CD8-positive, alpha-beta memory T cell (primary cell): Measurements from ENCODE around the gene KIAA1671. TPM values are rescaled to one million over a fixed set of nuclear protein-coding genes. Genes with fewer than 3 reads are reported as not detected.

Source experiments
- CTCF ChIA-PET: fragments of 350-600 bp; sonication (Branson Sonifier 250); formaldehyde crosslinking; loops from one replicate; lab custom pipeline; 2021; ENCODE audit warnings: antibody characterized with exemption; lab: Charles Lee
- POLR2A ChIA-PET: fragments of 350-600 bp; sonication (Branson Sonifier 250); formaldehyde crosslinking; loops from one replicate; lab custom pipeline; 2021; ENCODE audit warnings: antibody characterized with exemption; lab: Charles Lee
- DNase-seq, 5 donors: peaks; one replicate each; pipeline versions ENCODE4 v3.0.0 to v3.0.0-alpha.2; 2020 to 2022; ENCODE audit warnings: mixed read lengths in 1 of 5
- H3K27ac ChIP-seq: one replicate; pipeline ENCODE4 v1.7.0; 2013; ENCODE audit warnings: low read depth, mild to moderate bottlenecking, low read length, moderate library complexity
- H3K27me3 ChIP-seq: 2 replicates; pipeline ENCODE4 v1.7.0; 2013; ENCODE audit warnings: low read length, mild to moderate bottlenecking; ENCODE audit not compliant: insufficient read depth, poor library complexity, severe bottlenecking
- H3K36me3 ChIP-seq: 2 replicates; pipeline ENCODE4 v1.7.0; 2013; ENCODE audit warnings: mild to moderate bottlenecking, low read length, moderate library complexity; ENCODE audit not compliant: insufficient read depth
- H3K4me1 ChIP-seq: 2 replicates; pipeline ENCODE4 v1.7.0; 2013; ENCODE audit warnings: mild to moderate bottlenecking, low read length, moderate library complexity; ENCODE audit not compliant: insufficient read depth
- H3K4me3 ChIP-seq: 2 replicates; pipeline ENCODE4 v1.7.0; 2013; ENCODE audit warnings: mild to moderate bottlenecking, low read length
- H3K9me3 ChIP-seq: 2 replicates; pipeline ENCODE4 v1.7.0; 2013; ENCODE audit warnings: mild to moderate bottlenecking, low read length
- H3K27ac Mint-ChIP-seq, 8 donors: one replicate each; pipeline ENCODE4 v1.8.0; 2020 to 2021; ENCODE audit warnings: mixed read lengths in 8 of 8, mild to moderate bottlenecking in 6 of 8, inconsistent platforms in 3 of 8, moderate library complexity in 3 of 8
- H3K27me3 Mint-ChIP-seq, 2 donors: one replicate each; pipeline ENCODE4 v1.8.0; 2020 to 2021; ENCODE audit warnings: mixed read lengths in 2 of 2, mild to moderate bottlenecking in 1 of 2, moderate library complexity in 1 of 2
- H3K36me3 Mint-ChIP-seq, 3 donors: one replicate each; pipeline ENCODE4 v1.8.0; 2020 to 2021; ENCODE audit warnings: mixed read lengths in 3 of 3, inconsistent platforms in 1 of 3, mild to moderate bottlenecking in 1 of 3
- H3K4me1 Mint-ChIP-seq, 3 donors: one replicate each; pipeline ENCODE4 v1.8.0; 2020 to 2021; ENCODE audit warnings: mixed read lengths in 3 of 3, inconsistent platforms in 1 of 3, mild to moderate bottlenecking in 1 of 3
- H3K4me3 Mint-ChIP-seq, 7 donors: one replicate each; pipeline ENCODE4 v1.8.0; 2020 to 2021; ENCODE audit warnings: mixed read lengths in 7 of 7, mild to moderate bottlenecking in 6 of 7, moderate library complexity in 4 of 7, inconsistent platforms in 2 of 7
- H3K9me3 Mint-ChIP-seq, 5 donors: one replicate each; pipeline ENCODE4 v1.8.0; 2020 to 2022; ENCODE audit warnings: mixed read lengths in 5 of 5, mild to moderate bottlenecking in 3 of 5, moderate library complexity in 2 of 5, inconsistent platforms in 1 of 5
- polyA plus RNA-seq: library from polyadenylated mRNA; unstranded; fragments of 300-500 nt; fragmentation: Illumina TruSeq; gene quantifications from one replicate; pipeline ENCODE4 v1.2.3, GENCODE V29; 2021
- total RNA-seq, 2 experiments: library from RNA; stranded (reverse); gene quantifications; one replicate each; pipeline ENCODE4 v1.2.3, GENCODE V29; 2021

The KIAA1671 gene
- total and polyA plus RNA-seq, 3 experiments from 2014 or later, result 2.6 to 14.7 (median 13.8) TPM

- DNase-seq, result no peak
- no peak overlapping the region for H3K4me3 Mint-ChIP-seq
- peaks cover 0 to 8% (median 2%) of the 10 kb centered on the region in 3 donors for H3K36me3 Mint-ChIP-seq
- H3K27ac Mint-ChIP-seq, result peak overlapping the region in 1 of 8 donors; percentile 12
- peaks cover 0 to 5% (median 0%) of the 10 kb centered on the region in 3 donors for H3K4me1 Mint-ChIP-seq
- Histone ChIP-seq H3K9me3 (no peaks in the 10 kb centered on the region), H3K4me1 (no peaks in the 10 kb centered on the region), H3K27me3 (no peaks in the 10 kb centered on the region), H3K36me3 (no peaks in the 10 kb centered on the region), H3K4me3 (no peak overlapping the region), H3K27ac (no peak overlapping the region)
- no peaks in the 10 kb centered on the region for H3K9me3 Mint-ChIP-seq
- CTCF ChIA-PET, result interaction anchor here (1.1 kb wide), 1 partner anchor 86 kb away, joined by 3 read pairs; no protein-coding TSS in a partner anchor
- peaks cover 0 to 2% of the 10 kb centered on the region in 2 donors for H3K27me3 Mint-ChIP-seq
- POLR2A ChIA-PET, result no interaction called here
These were observed 215.5 kb downstream of the KIAA1671 start for GRCh38 chr22:25167834-25168601.

- H3K27ac Mint-ChIP-seq, result peak overlapping the region in 3 of 8 donors; percentile 33 to 78 (median 38)
- Histone ChIP-seq H3K4me1 (no peaks in the 10 kb centered on the region), H3K36me3 (no peaks in the 10 kb centered on the region), H3K4me3 (no peak overlapping the region), H3K27ac (no peak overlapping the region), H3K9me3 (no peaks in the 10 kb centered on the region), H3K27me3 (no peaks in the 10 kb centered on the region)
- peaks cover 0 to 2% of the 10 kb centered on the region in 2 donors for H3K27me3 Mint-ChIP-seq
- H3K9me3 Mint-ChIP-seq, result no peaks in the 10 kb centered on the region
- peaks cover 0 to 5% (median 0%) of the 10 kb centered on the region in 3 donors for H3K4me1 Mint-ChIP-seq
- H3K4me3 Mint-ChIP-seq, result no peak overlapping the region
- peaks cover 0 to 13% (median 2%) of the 10 kb centered on the region in 3 donors for H3K36me3 Mint-ChIP-seq
- POLR2A ChIA-PET, result no interaction called here
- no peak for DNase-seq
- CTCF ChIA-PET, result interaction anchor here (1.4 kb wide), 1 partner anchor 33 kb away, joined by 3 read pairs; no protein-coding TSS in a partner anchor
These were observed 216.9 kb downstream of the KIAA1671 start for GRCh38 chr22:25169278-25170031.

- ChIA-PET POLR2A (no interaction called here), CTCF (interaction anchor here (1.4 kb wide), 1 partner anchor 32 kb away, joined by 3 read pairs; no protein-coding TSS in a partner anchor)
- Mint-ChIP-seq H3K36me3 (peaks cover 0 to 24% (median 2%) of the 10 kb centered on the region in 3 donors), H3K4me3 (no peak overlapping the region), H3K27me3 (peaks cover 0 to 2% of the 10 kb centered on the region in 2 donors), H3K9me3 (no peaks in the 10 kb centered on the region), H3K27ac (no peak overlapping the region), H3K4me1 (no peaks in the 10 kb centered on the region)
- no peak overlapping the region for H3K27ac ChIP-seq
- no peak for DNase-seq
- H3K36me3 ChIP-seq, result no peaks in the 10 kb centered on the region
- no peaks in the 10 kb centered on the region for H3K9me3 ChIP-seq
- H3K4me3 ChIP-seq, result no peak overlapping the region
- H3K27me3 ChIP-seq, result no peaks in the 10 kb centered on the region
- H3K4me1 ChIP-seq, result no peaks in the 10 kb centered on the region
These were observed 218.0 kb downstream of the KIAA1671 start for GRCh38 chr22:25170426-25170980.

GRCh38 chr22:25172153-25172552, 219.6 kb downstream of the KIAA1671 start:
- H3K27me3 Mint-ChIP-seq, result peaks cover 0 to 3% of the 10 kb centered on the region in 2 donors
- no peaks in the 10 kb centered on the region for H3K4me1 Mint-ChIP-seq
- H3K4me3 ChIP-seq, result no peak overlapping the region
- CTCF ChIA-PET, result interaction anchor here (1.1 to 3.4 kb wide), 3 partner anchors 96 to 233 kb away, joined by 3 to 9 read pairs (median 3); no protein-coding TSS in a partner anchor
- H3K27me3 ChIP-seq, result no peaks in the 10 kb centered on the region
- H3K36me3 Mint-ChIP-seq, result peaks cover under 1 to 40% (median 3%) of the 10 kb centered on the region in 3 donors
- H3K27ac Mint-ChIP-seq, result peak overlapping the region in 1 of 8 donors; percentile 30
- no peaks in the 10 kb centered on the region for H3K4me1 ChIP-seq
- no peaks in the 10 kb centered on the region for H3K9me3 Mint-ChIP-seq
- no peaks in the 10 kb centered on the region for H3K9me3 ChIP-seq
- DNase-seq, result peak in 2 of 5 donors; percentile 13 to 55
- H3K4me3 Mint-ChIP-seq, result no peak overlapping the region
- no peaks in the 10 kb centered on the region for H3K36me3 ChIP-seq
- H3K27ac ChIP-seq, result no peak overlapping the region
- POLR2A ChIA-PET, result no interaction called here

GRCh38 chr22:25174156-25174887, 221.8 kb downstream of the KIAA1671 start:
- H3K4me1 Mint-ChIP-seq, result no peaks in the 10 kb centered on the region
- peaks cover 6 to 50% (median 7%) of the 10 kb centered on the region in 3 donors for H3K36me3 Mint-ChIP-seq
- Histone ChIP-seq H3K9me3 (no peaks in the 10 kb centered on the region), H3K4me3 (no peak overlapping the region), H3K36me3 (no peaks in the 10 kb centered on the region), H3K27me3 (no peaks in the 10 kb centered on the region), H3K4me1 (no peaks in the 10 kb centered on the region), H3K27ac (no peak overlapping the region)
- H3K9me3 Mint-ChIP-seq, result peaks cover 0 to under 1% (median 0%) of the 10 kb centered on the region in 5 donors
- CTCF ChIA-PET, result interaction anchor here (1.3 to 3.4 kb wide), 2 partner anchors 62 to 115 kb away, joined by 3 to 9 read pairs; no protein-coding TSS in a partner anchor
- POLR2A ChIA-PET, result no interaction called here
- peaks cover 0 to 1% of the 10 kb centered on the region in 2 donors for H3K27me3 Mint-ChIP-seq
- no peak for DNase-seq
- H3K27ac Mint-ChIP-seq, result no peak overlapping the region
- no peak overlapping the region for H3K4me3 Mint-ChIP-seq

- CTCF ChIA-PET, result no interaction called here
These were observed 222.4 kb downstream of the KIAA1671 start for GRCh38 chr22:25174888-25175411.

GRCh38 chr22:25176175-25176574, 223.7 kb downstream of the KIAA1671 start:
- Histone ChIP-seq H3K36me3 (no peaks in the 10 kb centered on the region), H3K4me3 (no peak overlapping the region), H3K27ac (no peak overlapping the region), H3K27me3 (no peaks in the 10 kb centered on the region), H3K4me1 (no peaks in the 10 kb centered on the region), H3K9me3 (no peaks in the 10 kb centered on the region)
- H3K27ac Mint-ChIP-seq, result no peak overlapping the region
- H3K4me3 Mint-ChIP-seq, result no peak overlapping the region
- H3K27me3 Mint-ChIP-seq, result peaks cover 0 to 1% of the 10 kb centered on the region in 2 donors
- POLR2A ChIA-PET, result no interaction called here
- DNase-seq, result no peak
- H3K9me3 Mint-ChIP-seq, result peaks cover 0 to 7% (median 0%) of the 10 kb centered on the region in 5 donors
- H3K4me1 Mint-ChIP-seq, result no peaks in the 10 kb centered on the region
- CTCF ChIA-PET, result no interaction called here
- peaks cover 10 to 52% (median 14%) of the 10 kb centered on the region in 3 donors for H3K36me3 Mint-ChIP-seq

More at GRCh38 chr22:25174888-25175411, 222.4 kb downstream of the KIAA1671 start:
- Mint-ChIP-seq H3K27me3 (peaks cover 0 to 1% of the 10 kb centered on the region in 2 donors), H3K27ac (peak overlapping the region in 1 of 8 donors; percentile 74), H3K36me3 (peaks cover 10 to 56% (median 12%) of the 10 kb centered on the region in 3 donors), H3K9me3 (peaks cover 0 to 6% (median 0%) of the 10 kb centered on the region in 5 donors), H3K4me1 (no peaks in the 10 kb centered on the region), H3K4me3 (no peak overlapping the region)
- Histone ChIP-seq H3K9me3 (no peaks in the 10 kb centered on the region), H3K27me3 (no peaks in the 10 kb centered on the region), H3K4me1 (no peaks in the 10 kb centered on the region), H3K36me3 (no peaks in the 10 kb centered on the region), H3K4me3 (no peak overlapping the region), H3K27ac (no peak overlapping the region)
- POLR2A ChIA-PET, result no interaction called here
- no peak for DNase-seq
